Measurements from ENCODE around the gene PIAS1.

- peak; percentile 96 for TF ChIP-seq CTCF (conservative IDR thresholded peaks at IDR 0.05; ENCODE audit: low read length)
- TF ChIP-seq EZH2phosphoT487 (IDR thresholded peaks at IDR 0.05; ENCODE audit: borderline replicate concordance, low read depth, low read length): no peak
Measured at GRCh38 chr15:68154923-68155559, 100.9 kb downstream of the PIAS1 start.
